ENCODE results near the gene THOC7. TPM values are rescaled to one million over a fixed set of nuclear protein-coding genes. Genes with fewer than 3 reads are reported as not detected.

THOC7 gene
- total RNA-seq, 1 experiment from 2014 or later: 53.0 TPM

- Mint-ChIP-seq H3K4me1 (no peaks in the 10 kb centered on the region), H3K27ac (no peak overlapping the region), H3K27me3 (ENCODE audit: low read depth) (no peaks in the 10 kb centered on the region), H3K36me3 (no peaks in the 10 kb centered on the region), H3K4me3 (no peak overlapping the region), H3K9me3 (no peaks in the 10 kb centered on the region)
- POLR2A ChIA-PET: no interaction called here
- TF ChIP-seq CREB1 (CRISPR knock-in tag; IDR thresholded peaks at IDR 0.05): no peak
- no peak for TF ChIP-seq JUN (CRISPR knock-in tag; IDR thresholded peaks at IDR 0.05)
- TF ChIP-seq PREB (CRISPR knock-in tag; IDR thresholded peaks at IDR 0.05; ENCODE audit: borderline replicate concordance): no peak
- no peak for TF ChIP-seq TEAD1 (CRISPR knock-in tag; IDR thresholded peaks at IDR 0.05)
- no peak for TF ChIP-seq FOXP1 (CRISPR knock-in tag; IDR thresholded peaks at IDR 0.05; ENCODE audit: borderline replicate concordance)
- TF ChIP-seq RORB (CRISPR knock-in tag; IDR thresholded peaks at IDR 0.05): no peak
- TF ChIP-seq ZNF263 (CRISPR knock-in tag; IDR thresholded peaks at IDR 0.05; ENCODE audit: low read depth): no peak
- TF ChIP-seq ZSCAN18 (CRISPR knock-in tag; IDR thresholded peaks at IDR 0.05): no peak
- no peak for TF ChIP-seq ZNF423 (CRISPR knock-in tag; IDR thresholded peaks at IDR 0.05)
- no peak for TF ChIP-seq STAT6 (CRISPR knock-in tag; conservative IDR thresholded peaks at IDR 0.05; ENCODE audit: low read depth)
- no peak for TF ChIP-seq ERG (CRISPR knock-in tag; IDR thresholded peaks at IDR 0.05)
- TF ChIP-seq ZNF416 (CRISPR knock-in tag; IDR thresholded peaks at IDR 0.05): no peak
- CTCF ChIA-PET: no interaction called here
- ATAC-seq (no peak), DNase-seq (ENCODE audit: low spot score) (no peak)
Observed at GRCh38 chr3:63798949-63799348, 64.7 kb downstream of the THOC7 start.

- ChIA-PET CTCF (no interaction called here), POLR2A (no interaction called here)
- Mint-ChIP-seq H3K36me3 (no peaks in the 10 kb centered on the region), H3K4me3 (no peak overlapping the region), H3K27me3 (ENCODE audit: low read depth) (no peaks in the 10 kb centered on the region), H3K4me1 (no peaks in the 10 kb centered on the region), H3K9me3 (no peaks in the 10 kb centered on the region), H3K27ac (no peak overlapping the region)
- DNase-seq (ENCODE audit: low spot score) (no peak), ATAC-seq (no peak)
- TF ChIP-seq ZNF263 (CRISPR knock-in tag; IDR thresholded peaks at IDR 0.05; ENCODE audit: low read depth) (no peak), JAZF1 (CRISPR knock-in tag; IDR thresholded peaks at IDR 0.05) (no peak), AFF4 (CRISPR knock-in tag; IDR thresholded peaks at IDR 0.05; ENCODE audit: borderline replicate concordance) (no peak), USF2 (CRISPR knock-in tag; IDR thresholded peaks at IDR 0.05) (no peak), NR2C2 (CRISPR knock-in tag; IDR thresholded peaks at IDR 0.05) (no peak), USF1 (CRISPR knock-in tag; IDR thresholded peaks at IDR 0.05) (no peak), TCF7 (CRISPR knock-in tag; IDR thresholded peaks at IDR 0.05; ENCODE audit: low read depth) (no peak), TP53 (CRISPR knock-in tag; IDR thresholded peaks at IDR 0.05) (no peak), ATF2 (CRISPR knock-in tag; IDR thresholded peaks at IDR 0.05; ENCODE audit: borderline replicate concordance, low read depth) (no peak), OVOL2 (CRISPR knock-in tag; IDR thresholded peaks at IDR 0.05; ENCODE audit: borderline replicate concordance) (no peak), TEAD1 (CRISPR knock-in tag; IDR thresholded peaks at IDR 0.05) (no peak), MLX (CRISPR knock-in tag; IDR thresholded peaks at IDR 0.05) (no peak)
Observed at GRCh38 chr3:63798544-63798943, 65.1 kb downstream of the THOC7 start.
